NCI-H1105 treated with DMSO at 0.1 percent for 48 hours (cell line): ENCODE results near the gene CD4.
A peak's percentile ranks its signal among the peaks of the same experiment; 100 is the strongest.
"Not testable (repeated sequence)": the region's sequence is repeated elsewhere in the genome, so short reads cannot be mapped to it uniquely, and the experiment has no call there.

Experiments used
- DNase-seq: peaks from one replicate; lab custom pipeline; 2025; lab: John Stamatoyannopoulos, UW

Gene CD4

DNA sequence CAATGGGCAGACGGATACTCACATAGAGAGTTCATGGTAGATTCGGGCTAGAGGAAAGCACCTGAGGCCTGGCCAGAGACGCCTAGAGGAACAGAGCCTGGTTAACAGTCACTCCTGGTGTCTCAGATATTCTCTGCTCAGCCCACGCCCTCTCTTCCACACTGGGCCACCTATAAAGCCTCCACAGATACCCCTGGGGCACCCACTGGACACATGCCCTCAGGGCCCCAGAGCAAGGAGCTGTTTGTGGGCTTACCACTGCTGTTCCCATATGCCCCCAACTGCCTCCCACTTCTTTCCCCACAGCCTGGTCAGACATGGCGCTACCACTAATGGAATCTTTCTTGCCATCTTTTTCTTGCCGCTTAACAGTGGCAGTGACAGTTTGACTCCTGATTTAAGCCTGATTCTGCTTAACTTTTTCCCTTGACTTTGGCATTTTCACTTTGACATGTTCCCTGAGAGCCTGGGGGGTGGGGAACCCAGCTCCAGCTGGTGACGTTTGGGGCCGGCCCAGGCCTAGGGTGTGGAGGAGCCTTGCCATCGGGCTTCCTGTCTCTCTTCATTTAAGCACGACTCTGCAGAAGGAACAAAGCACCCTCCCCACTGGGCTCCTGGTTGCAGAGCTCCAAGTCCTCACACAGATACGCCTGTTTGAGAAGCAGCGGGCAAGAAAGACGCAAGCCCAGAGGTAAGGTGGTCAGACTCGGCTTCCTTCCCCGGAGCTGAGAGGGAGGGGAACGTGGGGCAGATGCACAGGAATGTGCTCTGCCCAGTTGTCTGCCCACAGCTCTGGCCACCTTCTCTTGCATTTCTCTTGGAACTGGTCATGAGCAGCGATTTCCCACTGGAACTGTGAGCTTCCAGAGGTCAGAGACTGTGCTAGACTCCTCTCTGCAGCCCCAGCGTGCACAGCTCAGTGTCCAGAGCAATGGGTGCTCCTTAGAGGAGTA lies at the start of gene CD4:
Gene CD4 (plus strand): TSS at position 557 of the 953 bp plus-strand sequence. CDS start 10,611 bp downstream, outside the sequence.
- no peak for DNase-seq

DNA sequence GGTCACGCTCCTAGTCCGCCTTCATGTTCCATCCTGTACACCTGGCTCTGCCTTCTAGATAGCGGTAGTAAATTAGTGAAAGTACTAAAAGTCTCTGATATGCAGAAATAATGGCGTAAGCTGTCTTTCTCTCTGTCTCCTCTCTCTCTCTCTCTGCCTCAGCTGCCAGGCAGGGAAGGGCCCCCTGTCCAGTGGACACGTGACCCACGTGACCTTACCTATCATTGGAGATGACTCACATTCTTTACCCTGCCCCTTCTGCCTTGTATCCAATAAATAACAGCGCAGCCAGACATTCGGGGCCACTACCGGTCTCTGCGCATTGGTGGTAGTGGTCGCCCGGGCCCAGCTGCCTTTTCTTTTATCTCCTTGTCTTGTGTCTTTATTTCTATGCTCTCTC lies 47.2 kb upstream of the CD4 start:
- DNase-seq = not testable (repeated sequence)

DNA sequence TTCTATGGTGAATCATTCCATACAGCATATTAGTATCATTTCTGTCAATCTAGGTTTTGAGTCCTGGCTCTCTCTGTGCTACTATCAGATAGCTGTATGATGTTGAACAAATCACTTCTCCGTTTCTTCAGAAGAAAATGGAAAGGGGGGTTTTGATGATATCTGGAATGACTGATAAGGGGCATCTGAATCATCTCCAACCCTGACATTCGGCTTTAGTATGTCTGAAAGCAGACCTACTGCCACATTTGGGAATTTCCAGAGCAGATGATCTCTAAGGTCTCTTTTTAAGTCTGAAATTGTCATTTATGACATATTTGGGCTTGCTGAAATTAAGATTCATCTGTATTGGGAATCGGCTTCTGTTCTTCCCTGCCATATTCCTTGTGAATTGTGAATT lies 46.5 kb upstream of the CD4 start:
- no peak for DNase-seq

DNA sequence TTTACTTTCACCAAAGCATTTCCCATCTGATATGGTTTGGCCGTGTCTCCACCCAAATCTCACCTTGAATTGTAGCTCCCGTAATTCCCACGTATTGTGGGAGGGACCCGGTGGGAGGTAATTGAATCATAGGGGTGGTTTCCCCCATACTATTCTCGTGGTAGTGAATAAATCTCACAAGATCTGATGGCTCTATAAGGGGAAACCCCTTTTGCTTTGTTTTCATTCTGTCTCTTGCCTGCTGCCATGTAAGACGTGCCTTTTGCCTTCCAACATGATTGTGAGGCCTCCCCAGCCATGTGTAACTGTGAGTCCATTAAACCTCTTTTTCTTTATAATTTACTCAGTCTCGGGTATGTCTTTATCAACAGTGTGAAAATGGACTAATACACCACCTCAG lies 46.0 kb upstream of the CD4 start:
- DNase-seq = not testable (repeated sequence)

DNA sequence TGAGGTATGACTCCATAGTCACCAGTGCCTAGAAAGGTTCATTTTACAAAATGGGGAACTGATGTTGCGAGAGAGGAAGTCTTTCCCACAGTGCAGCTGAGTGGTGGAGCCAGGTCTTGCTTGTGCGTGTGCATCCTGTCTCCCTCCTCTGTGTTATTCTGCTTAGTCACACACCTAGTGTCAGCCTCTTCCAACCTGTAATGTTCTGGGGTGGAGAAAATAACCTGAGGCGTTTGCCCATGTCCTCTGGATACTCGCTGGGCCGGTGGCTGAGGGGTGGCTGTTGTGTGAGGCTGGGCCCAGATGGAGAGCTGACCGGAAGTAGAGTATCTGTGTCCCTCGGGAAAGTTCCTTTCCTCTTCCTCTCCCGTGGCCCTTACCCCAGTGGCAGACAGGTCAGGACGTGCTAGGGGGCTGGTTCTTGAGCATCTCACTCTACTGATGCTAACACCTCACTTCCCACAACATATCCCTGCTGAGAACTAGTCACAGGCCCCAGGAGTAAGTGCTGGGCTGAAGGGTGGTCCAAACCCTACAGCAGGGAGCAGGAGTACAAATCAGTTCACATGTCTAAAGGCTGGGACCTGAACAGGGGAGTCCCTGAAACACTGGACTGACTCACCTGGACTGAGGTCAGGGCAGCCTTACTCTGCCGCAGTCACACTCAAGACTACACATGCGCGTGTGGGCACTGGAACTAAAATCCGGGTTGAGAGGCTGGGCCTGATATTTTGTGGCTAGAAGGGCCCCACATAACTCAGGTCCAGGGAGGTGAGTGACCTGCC lies 43.4 kb upstream of the CD4 start:
- DNase-seq = no peak

DNA sequence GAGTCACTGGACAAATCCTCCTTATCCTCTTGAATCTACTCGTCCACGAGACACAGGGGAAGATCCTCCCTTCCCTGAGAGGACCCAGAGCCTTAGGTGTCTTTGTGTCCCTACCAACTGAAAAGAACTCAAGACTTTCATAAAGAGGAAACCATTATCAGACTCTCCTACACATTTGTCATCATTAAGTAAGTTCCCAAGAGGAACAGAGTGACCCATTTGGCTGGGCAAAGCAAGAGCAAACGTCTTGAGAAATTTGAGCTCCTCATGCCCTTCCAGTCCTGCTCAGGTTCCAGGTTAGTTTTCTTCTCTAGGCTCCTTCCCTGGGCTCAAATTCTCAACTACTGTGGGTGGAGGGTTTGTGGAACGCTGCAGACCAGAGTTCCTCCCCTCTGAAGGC lies 42.1 kb upstream of the CD4 start:
- DNase-seq = no peak

DNA sequence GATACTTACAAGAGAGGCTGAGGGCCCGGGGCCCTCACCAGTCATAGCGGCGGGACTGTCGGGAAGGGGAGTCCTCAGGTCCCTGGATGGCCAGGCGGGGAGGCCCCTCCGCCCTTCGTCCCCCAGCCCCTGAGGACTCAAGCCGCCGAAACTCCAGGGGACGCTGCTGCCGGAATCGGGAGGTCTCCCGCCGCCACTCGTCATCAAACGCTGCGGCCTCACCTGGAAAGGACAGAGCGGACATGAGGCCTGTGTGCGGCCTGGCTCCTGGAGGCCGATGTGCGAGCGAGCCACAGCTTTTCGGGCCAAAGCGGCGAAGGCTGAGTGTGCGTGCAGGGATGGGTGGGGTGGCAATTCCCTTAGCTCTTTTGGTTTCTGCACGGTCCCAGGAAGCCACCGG lies 40.6 kb upstream of the CD4 start:
- DNase-seq = no peak

DNA sequence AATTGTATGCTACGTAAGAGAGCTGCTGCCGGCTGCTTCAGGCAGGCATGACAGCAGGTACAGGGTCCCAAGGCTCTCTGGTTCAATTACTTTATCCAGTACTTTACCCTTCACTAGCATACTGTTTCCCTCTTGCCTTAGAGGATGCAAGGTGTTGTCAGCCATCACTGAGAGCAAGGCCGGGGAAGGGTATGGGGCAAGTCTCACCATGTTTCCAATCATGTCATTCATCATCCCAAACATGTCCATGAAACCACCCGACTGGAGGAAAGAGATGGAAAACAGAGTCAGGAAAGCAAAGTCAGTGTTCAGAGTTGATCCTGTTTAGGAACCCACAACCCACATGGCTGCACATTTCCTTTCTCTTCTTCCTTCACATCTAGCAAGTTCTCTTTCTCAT lies 38.8 kb upstream of the CD4 start:
- no peak for DNase-seq

DNA sequence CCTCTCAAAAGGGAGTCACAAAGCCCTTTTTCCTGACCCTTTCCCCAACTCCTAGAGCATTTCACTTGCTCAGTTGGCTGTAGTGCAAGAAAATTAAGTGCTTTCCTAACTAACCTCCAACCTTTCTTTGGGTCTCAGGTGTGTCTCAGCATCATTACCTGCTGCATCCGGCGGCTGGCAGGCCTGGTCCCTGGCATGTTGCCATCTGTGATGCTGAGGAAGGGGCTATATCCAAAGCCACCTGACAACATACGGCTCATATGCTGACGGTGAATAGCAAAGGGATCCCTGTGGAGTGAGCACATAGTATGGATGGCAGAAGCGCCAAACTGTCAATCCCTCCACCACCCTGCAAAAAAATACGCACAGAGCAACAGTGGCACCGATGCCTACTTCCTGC lies 37.6 kb upstream of the CD4 start:
- no peak for DNase-seq

DNA sequence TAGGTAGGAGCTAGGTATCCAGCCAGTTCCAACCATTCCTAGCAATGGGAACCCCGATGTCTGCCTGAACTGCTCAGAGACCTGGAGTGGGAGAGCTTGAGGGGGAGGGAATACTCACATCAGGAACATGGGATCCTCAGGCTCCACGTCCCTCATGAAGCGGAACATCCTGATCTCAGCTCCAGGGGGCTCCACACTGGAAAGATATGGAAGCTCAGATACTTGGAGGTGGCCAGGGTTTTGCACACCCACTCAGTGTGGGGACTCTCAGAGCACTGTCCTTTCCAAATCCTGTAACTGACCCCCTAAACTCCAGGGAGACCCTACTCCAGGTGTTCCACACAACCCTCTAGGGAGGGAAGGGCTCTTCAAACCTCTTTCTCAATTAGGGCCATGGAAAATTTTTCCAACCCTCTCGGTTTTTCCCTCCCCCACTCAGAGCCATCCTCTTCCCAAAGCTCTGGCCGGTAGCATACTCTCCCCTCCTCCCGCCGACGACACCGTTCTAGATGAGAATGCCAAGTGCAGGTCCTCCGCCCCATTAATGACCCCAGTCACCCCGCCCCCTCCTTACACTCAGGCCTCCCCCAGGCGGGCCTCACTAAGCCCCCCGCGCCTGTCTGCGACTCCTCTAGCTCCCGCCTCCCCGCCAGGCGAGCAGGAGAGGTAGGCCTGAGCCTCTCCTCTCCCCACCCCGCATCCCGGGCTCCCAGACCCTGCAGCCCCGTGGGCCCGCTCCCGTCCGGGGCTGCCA lies 37.0 kb upstream of the CD4 start:
- DNase-seq = peak; percentile 41

DNA sequence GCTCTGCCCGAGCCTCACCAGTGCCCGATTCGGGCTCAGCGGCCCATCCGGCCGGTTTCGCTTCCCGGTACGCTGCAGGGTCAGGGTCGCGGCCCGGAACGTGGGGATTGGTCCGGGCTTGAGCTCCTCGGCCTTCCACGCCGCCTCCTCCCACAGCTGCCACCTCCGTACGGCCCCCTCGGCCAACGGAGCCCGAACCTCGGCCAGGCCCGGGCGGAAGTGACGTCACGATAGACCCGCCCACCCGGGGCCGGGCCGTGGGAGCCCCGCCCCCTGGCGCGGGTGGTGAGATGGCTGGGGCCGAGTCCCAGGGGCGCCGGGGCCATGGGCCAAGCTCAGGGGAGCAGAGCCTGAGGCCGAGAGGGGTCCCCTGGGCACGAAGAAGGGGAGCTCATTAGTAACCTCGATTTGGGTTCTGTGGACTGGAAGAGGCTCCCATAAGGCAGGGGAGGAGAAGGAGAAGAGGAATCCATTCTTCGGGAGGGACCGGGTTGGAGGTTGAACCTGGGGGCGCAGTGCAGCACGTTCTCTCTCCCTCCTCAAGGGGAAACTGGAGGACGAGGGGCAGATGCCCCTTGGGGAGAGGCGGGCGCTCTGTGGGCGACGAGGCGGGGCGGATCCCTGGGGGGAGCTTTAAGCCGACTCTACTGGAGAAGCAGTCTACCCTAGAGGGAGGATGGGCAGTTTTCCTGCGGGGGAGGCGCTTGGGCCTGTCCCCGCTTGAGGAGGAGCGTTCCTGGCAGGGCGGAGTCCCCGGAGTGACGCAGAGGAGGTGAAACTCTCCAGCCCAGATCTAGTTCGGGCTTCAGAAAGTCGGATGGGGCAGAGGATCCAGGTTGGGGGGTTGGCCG lies 36.2 kb upstream of the CD4 start, which contains the start of gene MLF2:
Gene MLF2 (minus strand): TSS at position 221 of the 851 bp plus-strand sequence. CDS start 807 bp downstream, outside the sequence.
- DNase-seq = peak; percentile 97

DNA sequence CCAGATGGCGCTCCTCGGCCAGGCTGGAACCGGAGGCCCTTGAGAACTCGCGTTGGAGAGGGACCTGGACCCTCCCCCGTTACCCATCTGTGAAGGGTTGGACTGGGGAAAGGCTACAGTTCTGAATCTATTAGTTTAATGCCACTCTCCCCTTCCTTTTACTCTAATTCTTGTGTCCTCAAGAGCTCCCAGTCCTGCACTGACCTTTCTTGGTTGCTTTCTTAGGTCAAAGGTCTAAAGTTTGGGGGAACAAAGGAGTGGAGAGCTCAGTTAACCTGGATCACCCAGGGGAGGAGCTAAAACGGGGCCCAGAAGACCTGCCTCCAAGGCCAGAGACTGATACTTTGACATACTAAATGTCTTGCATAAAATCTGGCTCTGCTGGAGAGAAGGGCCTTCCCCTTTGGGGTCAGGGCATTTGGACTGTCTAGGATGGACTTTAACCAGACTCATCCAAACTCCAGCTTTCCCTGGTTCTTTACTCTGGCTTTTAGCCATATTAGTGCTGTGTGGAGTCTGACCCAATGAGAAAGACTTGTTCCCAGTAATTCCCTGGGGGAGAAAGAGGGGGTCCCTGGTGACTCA lies 35.5 kb upstream of the CD4 start:
- no peak for DNase-seq

DNA sequence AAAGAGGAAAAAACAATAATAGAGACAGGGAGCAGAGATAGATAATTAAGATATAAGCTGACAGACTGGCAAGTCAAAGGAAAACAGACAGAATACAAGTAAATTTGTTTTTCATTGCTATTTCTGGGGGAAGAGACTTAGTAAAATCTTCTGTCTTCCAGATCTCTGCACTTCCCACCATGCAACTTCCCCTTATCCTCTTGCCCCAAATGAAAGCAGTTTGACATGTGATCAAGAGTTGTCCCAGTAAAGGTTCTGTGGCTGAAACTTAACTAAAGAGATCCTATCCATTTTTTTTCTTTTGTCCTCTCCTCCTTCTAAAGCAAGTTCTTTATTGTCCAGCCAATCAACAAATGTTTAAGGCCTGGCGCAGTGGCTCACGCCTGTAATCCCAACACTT lies 34.9 kb upstream of the CD4 start:
- DNase-seq = no peak

DNA sequence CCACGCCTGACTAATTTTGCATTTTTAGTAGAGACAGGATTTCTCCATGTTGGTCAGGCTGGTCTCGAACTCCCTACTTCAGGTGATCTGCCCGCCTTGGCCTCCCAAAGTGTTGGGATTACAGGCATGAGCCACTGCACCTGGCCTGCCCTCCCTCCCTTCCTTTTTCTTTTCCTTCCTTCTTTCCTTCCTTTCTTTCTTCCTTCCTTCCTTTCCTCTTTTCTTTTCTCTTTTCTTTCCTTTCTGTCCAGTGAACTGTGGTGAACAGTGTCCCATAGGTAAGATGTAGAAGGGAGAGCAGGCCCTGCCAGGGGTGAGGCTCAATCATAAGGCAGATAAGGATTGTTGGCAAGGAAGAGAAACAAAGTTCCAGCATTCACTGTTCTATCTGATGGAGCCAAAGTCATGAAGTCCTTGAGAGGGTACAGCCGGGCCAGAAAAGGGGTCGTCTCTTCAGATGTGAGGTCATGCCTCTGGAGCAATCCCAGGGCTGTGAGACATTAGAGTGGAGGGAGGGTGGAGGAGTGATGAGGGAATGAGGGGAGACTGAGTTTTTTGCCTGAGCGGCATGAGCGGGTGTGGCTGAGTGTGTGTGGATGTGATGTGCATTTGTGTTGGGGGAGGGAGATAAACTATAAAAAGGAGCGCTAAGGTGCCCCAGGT lies 32.2 kb upstream of the CD4 start:
- no peak for DNase-seq

DNA sequence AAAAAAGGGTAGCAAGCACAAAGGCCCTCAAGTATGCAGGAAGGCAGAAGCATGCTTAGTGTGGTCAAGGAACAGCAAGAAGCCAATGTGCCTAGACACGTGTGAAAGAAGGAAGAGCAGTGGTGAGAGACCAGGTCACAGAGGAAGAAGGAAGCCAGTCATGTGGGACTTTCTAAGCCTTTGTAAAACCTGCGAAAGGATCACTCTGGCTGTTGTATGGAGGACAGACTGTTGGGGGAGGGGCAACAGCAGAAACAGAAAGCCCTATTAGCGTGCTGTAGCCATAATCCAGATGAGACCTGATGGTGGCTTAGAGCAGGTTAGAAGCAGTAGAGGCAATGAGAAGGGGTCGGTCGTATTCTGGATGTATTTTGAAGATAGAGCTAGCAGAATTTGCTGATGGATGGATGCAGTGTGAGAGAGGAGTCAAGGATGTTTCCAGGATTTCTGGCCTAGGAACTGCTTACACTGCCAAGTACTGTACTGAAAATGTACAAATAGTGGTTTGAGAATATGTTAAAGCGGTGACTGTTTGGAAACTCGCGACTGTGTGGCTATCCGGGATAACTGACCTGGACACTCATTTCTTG lies 30.7 kb upstream of the CD4 start:
- no peak for DNase-seq

DNA sequence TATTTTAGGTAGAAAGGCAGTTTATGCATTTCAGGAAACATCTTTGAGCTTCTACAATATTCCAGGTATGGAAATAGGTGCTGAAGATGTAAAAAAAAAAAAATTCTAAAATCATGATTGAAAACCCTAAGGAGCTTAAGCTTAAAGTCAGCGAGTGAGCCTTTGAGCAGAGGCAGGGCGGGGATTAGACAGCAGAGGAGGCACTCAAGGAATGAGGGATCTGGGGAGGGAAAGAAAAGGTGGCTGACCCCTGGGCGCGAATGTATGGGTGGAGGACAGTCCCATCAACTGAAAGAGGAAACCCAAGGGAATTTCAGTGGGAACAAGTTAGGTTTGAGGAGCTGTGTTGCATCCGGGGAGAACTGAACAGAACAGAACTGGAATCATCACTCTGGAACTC lies 29.6 kb upstream of the CD4 start:
- no peak for DNase-seq

DNA sequence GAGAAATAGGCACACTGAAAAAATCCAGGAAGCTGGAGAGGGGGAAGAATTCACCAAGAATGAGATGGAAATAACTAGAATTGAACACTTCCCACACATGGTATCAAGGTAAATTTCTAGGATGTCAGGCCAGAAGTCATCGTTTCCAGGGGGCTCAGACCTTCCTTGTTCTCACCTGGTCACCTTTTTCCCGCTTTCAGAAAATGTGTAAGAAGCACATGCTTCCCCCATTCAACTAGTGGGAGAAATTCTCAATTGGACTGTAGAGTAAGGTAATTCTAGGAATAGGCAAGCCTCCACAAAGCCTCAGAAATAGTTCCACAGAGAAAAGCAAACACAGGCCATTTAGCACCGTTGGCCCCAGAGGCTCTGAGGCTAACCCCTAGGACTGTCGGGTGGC lies 25.9 kb upstream of the CD4 start:
- no peak for DNase-seq

DNA sequence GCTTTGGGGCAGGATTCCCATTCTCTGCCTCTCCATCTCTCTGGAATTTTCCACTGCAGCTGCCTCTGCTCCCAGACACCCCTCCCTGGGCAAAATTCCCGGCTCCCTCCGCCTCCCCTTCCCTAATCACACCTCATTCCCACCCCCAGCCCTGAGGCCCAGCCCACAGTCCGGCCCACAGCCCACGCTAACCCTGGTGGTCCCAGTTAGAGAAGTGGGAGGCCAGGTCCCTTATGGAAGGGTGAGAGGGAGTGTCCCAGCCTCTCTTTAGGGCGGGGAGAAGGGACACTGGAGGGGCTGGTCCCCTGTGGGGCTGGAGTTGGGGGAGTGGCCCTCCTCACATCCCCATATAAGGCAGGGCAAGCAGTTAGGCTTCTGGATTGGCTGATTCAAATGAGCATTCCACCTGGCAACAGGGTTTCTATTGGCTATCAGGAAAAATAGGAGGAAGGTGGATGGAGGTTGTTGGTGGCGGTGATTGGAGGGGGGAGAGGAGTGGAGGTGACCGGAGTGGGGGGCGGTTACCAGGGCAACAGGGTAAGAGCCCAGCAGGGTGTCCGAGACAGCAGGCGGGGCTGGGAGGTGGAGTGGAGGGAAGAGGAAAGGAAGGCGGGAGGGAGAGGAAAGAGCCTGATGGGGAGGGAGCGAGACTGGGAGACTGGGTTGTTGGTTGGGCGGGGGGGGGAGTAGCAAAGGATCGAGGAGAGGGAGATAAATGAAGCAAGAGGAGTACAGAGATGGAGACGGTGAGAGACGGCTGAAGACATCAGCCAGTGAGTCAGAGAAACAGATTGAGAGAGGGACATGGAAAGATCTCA lies 25.1 kb upstream of the CD4 start:
- peak; percentile 100 for DNase-seq

DNA sequence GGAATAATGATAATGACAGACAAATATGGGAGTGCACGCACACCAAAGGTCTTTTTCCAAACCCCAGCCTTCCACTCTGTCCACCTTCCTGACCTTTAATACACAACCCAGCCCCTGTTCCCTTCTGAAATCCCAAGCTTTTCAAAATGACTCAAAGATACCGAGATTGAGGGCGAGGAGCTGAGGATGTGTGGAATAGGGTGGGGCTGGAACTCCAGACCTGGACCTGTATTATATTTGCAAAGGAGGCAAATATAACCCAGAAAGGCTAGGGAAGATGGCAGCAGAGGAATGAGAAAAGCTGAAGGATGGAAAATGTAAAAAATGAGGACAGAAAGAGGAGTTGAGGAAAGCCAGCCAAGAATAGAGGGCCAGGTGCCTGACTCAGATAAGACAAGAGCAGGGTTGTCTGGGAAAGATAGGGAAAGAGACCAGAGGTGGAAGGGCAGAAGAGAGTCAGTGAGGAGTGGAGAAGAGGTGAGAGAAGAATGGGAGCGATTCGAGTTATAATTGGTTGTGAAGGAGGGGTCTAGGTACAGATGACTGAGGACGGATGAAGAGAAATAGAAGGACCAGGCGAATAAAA lies 24.2 kb upstream of the CD4 start:
- DNase-seq = peak; percentile 73
